ENCODE measurements around the gene HTR6. TPM values are rescaled to one million over a fixed set of nuclear protein-coding genes. Genes with fewer than 3 reads are reported as not detected.
"Not testable (repeated sequence)": the region's sequence is repeated elsewhere in the genome, so short reads cannot be mapped to it uniquely, and the experiment has no call there.

HTR6 gene
- total RNA-seq, 4 donors from 2014 or later = not detected

DNA sequence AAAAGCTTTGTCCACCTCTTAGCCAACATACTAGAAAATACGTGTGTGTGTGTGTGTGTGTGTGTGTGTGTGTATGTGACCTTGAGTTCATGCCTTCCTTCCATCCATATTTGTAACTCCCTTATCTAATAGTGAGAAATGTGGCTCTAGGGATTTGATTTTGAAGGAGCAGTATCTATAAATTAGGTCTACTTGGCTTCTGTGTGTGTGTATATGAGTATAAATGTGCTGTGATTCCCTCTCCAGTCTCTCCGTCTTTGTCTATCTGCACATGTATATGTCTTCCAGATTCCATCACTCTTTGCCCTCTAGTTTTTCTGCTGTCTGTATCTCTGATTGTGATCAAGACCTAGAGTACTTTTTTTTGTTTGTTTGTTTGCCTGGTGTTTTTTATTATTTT lies 32.5 kb upstream of the HTR6 start:
- H3K27ac ChIP-seq = no peak overlapping the region
- no peaks in the 10 kb centered on the region for H3K27me3 ChIP-seq
- intact Hi-C loops (cut with DNase I) = no loop called here
- H3K9me3 ChIP-seq = no peaks in the 10 kb centered on the region
- H3K4me1 ChIP-seq = no peaks in the 10 kb centered on the region
- 82 to 100% methylated on average over 2 of the region's 2 CpGs for WGBS, 2 donors
- no peak for DNase-seq
- TF ChIP-seq, protein P1, sequence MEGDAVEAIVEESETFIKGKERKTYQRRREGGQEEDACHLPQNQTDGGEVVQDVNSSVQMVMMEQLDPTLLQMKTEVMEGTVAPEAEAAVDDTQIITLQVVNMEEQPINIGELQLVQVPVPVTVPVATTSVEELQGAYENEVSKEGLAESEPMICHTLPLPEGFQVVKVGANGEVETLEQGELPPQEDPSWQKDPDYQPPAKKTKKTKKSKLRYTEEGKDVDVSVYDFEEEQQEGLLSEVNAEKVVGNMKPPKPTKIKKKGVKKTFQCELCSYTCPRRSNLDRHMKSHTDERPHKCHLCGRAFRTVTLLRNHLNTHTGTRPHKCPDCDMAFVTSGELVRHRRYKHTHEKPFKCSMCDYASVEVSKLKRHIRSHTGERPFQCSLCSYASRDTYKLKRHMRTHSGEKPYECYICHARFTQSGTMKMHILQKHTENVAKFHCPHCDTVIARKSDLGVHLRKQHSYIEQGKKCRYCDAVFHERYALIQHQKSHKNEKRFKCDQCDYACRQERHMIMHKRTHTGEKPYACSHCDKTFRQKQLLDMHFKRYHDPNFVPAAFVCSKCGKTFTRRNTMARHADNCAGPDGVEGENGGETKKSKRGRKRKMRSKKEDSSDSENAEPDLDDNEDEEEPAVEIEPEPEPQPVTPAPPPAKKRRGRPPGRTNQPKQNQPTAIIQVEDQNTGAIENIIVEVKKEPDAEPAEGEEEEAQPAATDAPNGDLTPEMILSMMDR (IDR thresholded peaks at IDR 0.05) = no peak
- H3K36me3 ChIP-seq = peaks cover 5 to 6% of the 10 kb centered on the region in 2 donors
- H3K4me3 ChIP-seq (replicated peaks in 1 of 3) = no peak overlapping the region

DNA sequence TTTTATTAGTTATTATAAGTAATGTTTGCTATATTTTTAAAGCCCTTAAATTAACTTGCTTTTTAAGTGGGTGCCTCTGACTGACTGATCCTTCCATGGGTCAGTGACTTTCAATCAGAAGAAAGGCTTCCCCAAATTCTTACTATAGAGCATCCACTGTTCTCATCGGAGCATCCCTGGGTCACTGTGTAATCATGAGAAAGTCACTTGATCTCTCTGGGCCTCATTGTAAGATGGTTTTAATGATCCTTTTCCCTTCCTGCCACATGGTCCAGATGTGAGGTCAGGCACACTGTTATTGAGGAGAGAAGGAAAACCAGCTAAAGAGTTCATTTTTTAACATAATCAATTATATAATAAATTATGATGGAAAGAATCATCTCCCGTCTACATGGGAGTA lies 31.6 kb upstream of the HTR6 start:
- no peak overlapping the region for H3K27ac ChIP-seq
- no peaks in the 10 kb centered on the region for H3K9me3 ChIP-seq
- H3K4me1 ChIP-seq = no peaks in the 10 kb centered on the region
- no peak for DNase-seq
- no peaks in the 10 kb centered on the region for H3K36me3 ChIP-seq
- H3K27me3 ChIP-seq = no peaks in the 10 kb centered on the region
- TF ChIP-seq, protein P1 (IDR thresholded peaks at IDR 0.05) = no peak
- TF ChIP-seq POLR2A (IDR thresholded peaks at IDR 0.05) = no peak
- 81 to 87% methylated on average over 2 of the region's 2 CpGs for WGBS, 2 donors
- no peak overlapping the region for H3K4me3 ChIP-seq (replicated peaks in 1 of 3)
- intact Hi-C loops (cut with DNase I) = no loop called here

DNA sequence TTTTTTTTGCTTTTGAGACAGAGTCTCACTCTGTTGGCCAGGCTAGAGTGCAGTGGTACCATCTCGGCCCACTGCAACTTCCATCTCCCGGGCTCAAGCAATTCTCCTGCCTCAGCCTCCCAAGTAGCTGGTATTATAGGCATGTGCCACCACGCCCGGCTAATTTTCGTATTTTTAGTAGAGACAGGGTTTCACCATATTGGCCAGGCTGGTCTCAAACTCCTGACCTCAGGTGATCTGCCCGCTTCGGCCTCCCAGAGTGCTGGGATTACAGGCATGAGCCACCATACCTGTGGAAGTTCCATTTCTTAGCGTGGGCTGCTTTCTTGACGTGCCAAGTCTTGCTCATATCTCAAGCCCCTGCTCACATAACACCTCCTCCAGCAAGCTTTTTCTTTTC lies 29.6 kb upstream of the HTR6 start:
- H3K9me3 ChIP-seq, H3K27ac ChIP-seq: not testable (repeated sequence)

DNA sequence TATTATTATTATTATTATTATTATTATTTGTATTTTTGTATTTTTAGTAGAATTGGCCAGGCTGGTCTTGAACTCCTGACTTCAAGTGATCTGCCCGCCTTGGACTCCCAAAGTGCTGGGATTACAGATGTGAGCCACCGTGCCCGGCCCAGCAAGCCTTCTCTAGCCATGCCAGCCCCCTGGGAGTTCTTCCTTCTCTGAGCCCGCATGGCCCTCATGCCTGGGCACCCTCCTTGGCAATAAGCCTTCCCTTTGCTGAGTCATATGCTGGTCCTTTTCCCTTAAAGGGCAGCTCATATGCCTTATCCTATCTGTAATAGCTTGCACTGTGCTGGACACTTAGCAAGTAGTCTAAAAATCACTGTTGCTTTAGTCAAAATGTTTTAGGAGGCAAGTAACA lies 29.0 kb upstream of the HTR6 start:
- Histone ChIP-seq H3K4me3 (replicated peaks in 1 of 3) (no peak overlapping the region), H3K4me1 (peaks cover 0 to 7% of the 10 kb centered on the region in 2 donors), H3K36me3 (no peaks in the 10 kb centered on the region), H3K27me3 (no peaks in the 10 kb centered on the region), H3K27ac (no peak overlapping the region), H3K9me3 (no peaks in the 10 kb centered on the region)
- WGBS, 2 donors = 82 to 84% methylated on average over 4 of the region's 4 CpGs
- intact Hi-C loops (cut with DNase I) = no loop called here
- TF ChIP-seq POLR2A (IDR thresholded peaks at IDR 0.05) = no peak
- TF ChIP-seq, protein P1 (IDR thresholded peaks at IDR 0.05) = no peak
- no peak for DNase-seq

More for the DNA sequence above, 29.6 kb upstream of the HTR6 start:
- H3K27me3 ChIP-seq; H3K4me1 ChIP-seq; H3K36me3 ChIP-seq; DNase-seq; intact Hi-C loops (cut with DNase I); H3K4me3 ChIP-seq (replicated peaks in 1 of 3): not testable (repeated sequence)
- 96 to 97% methylated on average over 9 of the region's 9 CpGs for WGBS, 2 donors

DNA sequence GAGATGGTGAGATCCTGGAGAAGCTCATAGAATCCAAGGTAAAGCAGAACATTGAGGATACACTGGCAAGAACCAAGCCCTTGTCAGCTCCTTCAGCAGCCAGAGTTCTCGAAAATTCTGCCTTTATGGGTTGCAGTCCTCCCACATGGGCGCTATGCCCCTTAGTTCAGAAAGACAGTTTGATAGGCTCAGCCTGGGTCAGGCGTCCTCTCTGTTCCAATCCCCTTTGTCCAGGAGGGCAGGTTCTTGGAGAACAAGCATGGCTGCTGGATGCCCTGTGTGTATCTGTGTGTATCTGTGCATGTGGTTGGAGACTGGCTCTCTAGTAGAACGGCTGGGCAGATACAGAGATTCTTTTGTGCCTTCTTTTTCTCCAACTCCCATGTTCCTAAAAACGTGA lies 28.6 kb upstream of the HTR6 start:
- H3K9me3 ChIP-seq = no peaks in the 10 kb centered on the region
- peaks cover 0 to 10% of the 10 kb centered on the region in 2 donors for H3K4me1 ChIP-seq
- no peak overlapping the region for H3K27ac ChIP-seq
- 89 to 93% methylated on average over 5 of the region's 5 CpGs for WGBS, 2 donors
- no peak overlapping the region for H3K4me3 ChIP-seq (replicated peaks in 1 of 3)
- intact Hi-C loops (cut with DNase I) = no loop called here
- no peaks in the 10 kb centered on the region for H3K27me3 ChIP-seq
- no peak for TF ChIP-seq POLR2A (IDR thresholded peaks at IDR 0.05)
- TF ChIP-seq, protein P1 (IDR thresholded peaks at IDR 0.05) = no peak
- no peaks in the 10 kb centered on the region for H3K36me3 ChIP-seq
- no peak for DNase-seq

DNA sequence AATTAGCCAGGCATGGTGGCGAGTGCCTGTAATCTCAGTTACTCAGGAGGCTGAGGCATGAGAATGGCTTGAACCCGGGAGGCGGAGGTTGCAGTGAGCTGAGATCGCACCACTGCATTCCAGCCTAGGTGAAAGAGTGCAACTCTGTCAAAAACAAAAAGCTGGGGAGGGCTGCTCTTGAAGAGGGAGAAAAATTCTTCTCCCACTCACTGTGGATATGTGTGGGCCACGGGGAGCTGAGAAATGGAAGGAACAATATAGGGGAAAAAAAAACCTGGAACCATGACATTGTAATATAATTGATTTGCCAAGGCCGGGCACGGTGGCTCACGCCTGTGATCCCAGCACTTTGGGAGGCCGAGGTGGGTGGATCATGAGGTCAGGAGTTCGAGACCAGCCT lies 27.9 kb upstream of the HTR6 start:
- H3K9me3 ChIP-seq; H3K36me3 ChIP-seq; H3K27me3 ChIP-seq; DNase-seq; intact Hi-C loops (cut with DNase I); H3K27ac ChIP-seq; H3K4me3 ChIP-seq (replicated peaks in 1 of 3): not testable (repeated sequence)
- WGBS, 2 donors = 91% methylated on average over 10 of the region's 10 CpGs
- H3K4me1 ChIP-seq = peaks cover 0 to 10% of the 10 kb centered on the region in 2 donors
